Smooth muscle cell (in vitro differentiated cells): ENCODE data around the gene EVX1. TPM values are rescaled to one million over a fixed set of nuclear protein-coding genes. Genes with fewer than 3 reads are reported as not detected.

ENCODE experiments used
- DNase-seq: peaks from one replicate; lab custom pipeline; 2025; ENCODE audit not compliant: unreplicated experiment; lab: John Stamatoyannopoulos, UW
- H2AFZ ChIP-seq: fragments of 200-600 bp; sonication (generic); 2 replicates; pipeline ENCODE4 v1.6.0; 2016; ENCODE audit warnings: antibody characterized with exemption, low read depth, mild to moderate bottlenecking
- H3F3A ChIP-seq: fragments of 200-600 bp; sonication (generic); 2 replicates; pipeline ENCODE4 v1.6.0; 2017; ENCODE audit warnings: antibody characterized with exemption, low read depth
- H3K27ac ChIP-seq: fragments of 200-600 bp; sonication (generic); 2 replicates; pipeline ENCODE4 v1.5.1; 2016; ENCODE audit warnings: low read depth, mild to moderate bottlenecking
- H3K27me3 ChIP-seq: fragments of 200-600 bp; sonication (generic); 2 replicates; pipeline ENCODE4 v1.6.1; 2016; ENCODE audit warnings: low read depth, mild to moderate bottlenecking
- H3K36me3 ChIP-seq: fragments of 200-600 bp; sonication (generic); 2 replicates; pipeline ENCODE4 v1.5.1; 2016; ENCODE audit warnings: low read depth
- H3K4me1 ChIP-seq: fragments of 200-600 bp; sonication (generic); 2 replicates; pipeline ENCODE4 v1.5.1; 2016; ENCODE audit warnings: low read depth
- H3K4me2 ChIP-seq: fragments of 200-600 bp; sonication (generic); 2 replicates; pipeline ENCODE4 v1.6.0; 2016; ENCODE audit warnings: mild to moderate bottlenecking
- H3K4me3 ChIP-seq: fragments of 200-600 bp; sonication (generic); 2 replicates; pipeline ENCODE4 v1.5.1; 2016; ENCODE audit warnings: mild to moderate bottlenecking
- H3K79me2 ChIP-seq: fragments of 200-600 bp; sonication (generic); 2 replicates; pipeline ENCODE4 v1.6.0; 2016; ENCODE audit warnings: low read depth, mild to moderate bottlenecking
- H3K9ac ChIP-seq: fragments of 200-600 bp; sonication (generic); 2 replicates; pipeline ENCODE4 v1.6.0; 2016; ENCODE audit warnings: low read depth
- H3K9me3 ChIP-seq: fragments of 200-600 bp; sonication (generic); replicated peaks from 2 replicates; pipeline ENCODE4 v1.5.1; 2016; ENCODE audit warnings: low read depth
- H4K20me1 ChIP-seq: fragments of 200-600 bp; sonication (generic); 2 replicates; pipeline ENCODE4 v1.6.0; 2016; ENCODE audit warnings: low read depth
- CTCF ChIP-seq: fragments of 200-600 bp; sonication (generic); IDR thresholded peaks from 2 replicates; pipeline ENCODE4 v1.5.1; 2017; ENCODE audit warnings: borderline replicate concordance, mild to moderate bottlenecking, antibody characterized with exemption; ENCODE audit not compliant: insufficient read depth, poor library complexity, severe bottlenecking
- WGBS: methylation state at CpG from one replicate; pipeline ENCODE4 v1.1.7; 2016; ENCODE audit warnings: low lambda C conversion rate; 5-methylcytosine and 5-hydroxymethylcytosine counted together
- polyA plus RNA-seq: library from polyadenylated mRNA; unstranded; fragments of >200 nt; fragmentation: Nextera tagmentation; extraction: Ambion mirVana; gene quantifications from 2 replicates; pipeline ENCODE4 v1.2.1, GENCODE V29; 2016
- total RNA-seq: library from RNA; depleted of rRNA; stranded (reverse); fragments of >200 nt; gene quantifications from 2 replicates; pipeline ENCODE4 v1.2.3, GENCODE V29; 2014

EVX1 gene
- total and polyA plus RNA-seq, 2 experiments from 2014 or later = 0.36 to 2.0 TPM

- WGBS = 0% methylated on average over 1 of the region's 1 CpG
- peaks cover 5% of the 10 kb centered on the region for H3K27me3 ChIP-seq
- H3K36me3 ChIP-seq = no peaks in the 10 kb centered on the region
- H3K79me2 ChIP-seq = peaks cover 18% of the 10 kb centered on the region
- peak overlapping the region; percentile 97 for H3K4me2 ChIP-seq
- no peak overlapping the region for H3K9ac ChIP-seq
- DNase-seq = no peak
- peaks cover 28% of the 10 kb centered on the region for H3F3A ChIP-seq
- H3K9me3 ChIP-seq = no peaks in the 10 kb centered on the region
- H3K27ac ChIP-seq = peak overlapping the region; percentile 61
- no peak overlapping the region for H3K4me3 ChIP-seq
- H3K4me1 ChIP-seq = peaks cover 40% of the 10 kb centered on the region
- H4K20me1 ChIP-seq = no peaks in the 10 kb centered on the region
- no peak overlapping the region for H2AFZ ChIP-seq
- TF ChIP-seq CTCF = no peak
These were observed 4.8 kb upstream of the EVX1 start for GRCh38 chr7:27237735-27238334.

- 21% methylated on average over 15 of the region's 15 CpGs for WGBS
- peak overlapping the region; percentile 94 for H2AFZ ChIP-seq
These were observed 3.6 kb upstream of the EVX1 start for GRCh38 chr7:27238979-27239386.

GRCh38 chr7:27239387-27240014 lies 3.1 kb upstream of the EVX1 start:
- peaks cover 28% of the 10 kb centered on the region for H3F3A ChIP-seq
- H3K27ac ChIP-seq = no peak overlapping the region
- no peaks in the 10 kb centered on the region for H3K9me3 ChIP-seq
- no peak for TF ChIP-seq CTCF
- peak overlapping the region; percentile 97 for H3K4me2 ChIP-seq
- peaks cover 44% of the 10 kb centered on the region for H3K4me1 ChIP-seq
- H3K4me3 ChIP-seq = peak overlapping the region; percentile 55
- peaks cover 22% of the 10 kb centered on the region for H3K27me3 ChIP-seq
- DNase-seq = no peak
- H3K36me3 ChIP-seq = no peaks in the 10 kb centered on the region
- WGBS = under 1% methylated on average over 40 of the region's 55 CpGs
- no peaks in the 10 kb centered on the region for H4K20me1 ChIP-seq
- H2AFZ ChIP-seq = peak overlapping the region; percentile 94
- peaks cover 33% of the 10 kb centered on the region for H3K79me2 ChIP-seq
- peak overlapping the region; percentile 54 for H3K9ac ChIP-seq

More at GRCh38 chr7:27238979-27239386, 3.6 kb upstream of the EVX1 start:
- Histone ChIP-seq H3K4me2 (peak overlapping the region; percentile 97), H3K9me3 (no peaks in the 10 kb centered on the region), H3K79me2 (peaks cover 29% of the 10 kb centered on the region), H4K20me1 (no peaks in the 10 kb centered on the region), H3K4me3 (peak overlapping the region; percentile 55), H3K36me3 (no peaks in the 10 kb centered on the region), H3K27me3 (peaks cover 16% of the 10 kb centered on the region), H3K27ac (no peak overlapping the region), H3K4me1 (peaks cover 44% of the 10 kb centered on the region), H3F3A (peaks cover 28% of the 10 kb centered on the region), H3K9ac (peak overlapping the region; percentile 54)
- TF ChIP-seq CTCF = no peak
- DNase-seq = no peak
